HG02759 (cell line): ENCODE measurements around the gene LDHD.
"Not testable (repeated sequence)": the region's sequence is repeated elsewhere in the genome, so short reads cannot be mapped to it uniquely, and the experiment has no call there.

Experiments
- ATAC-seq: cut with Tn5 transposase; IDR thresholded peaks from one replicate; pipeline ENCODE4 v1.9.1; 2021; ENCODE audit warnings: mild to moderate bottlenecking, moderate library complexity; ENCODE audit not compliant: unreplicated experiment

LDHD gene

GRCh38 chr16:75100603-75100990 lies 16.0 kb downstream of the LDHD start:
- ATAC-seq = no peak

- peak; percentile 61 for ATAC-seq
These were observed 16.6 kb downstream of the LDHD start for GRCh38 chr16:75099738-75100602.

GRCh38 chr16:75099075-75099667 lies 17.4 kb downstream of the LDHD start:
- no peak for ATAC-seq

GRCh38 chr16:75097941-75098901 lies 18.4 kb downstream of the LDHD start:
- peak; percentile 59 for ATAC-seq

- no peak for ATAC-seq
These were observed 19.3 kb downstream of the LDHD start for GRCh38 chr16:75097191-75097761.

GRCh38 chr16:75096656-75097055 lies 19.9 kb downstream of the LDHD start:
- no peak for ATAC-seq

- ATAC-seq = no peak
These were observed 21.4 kb downstream of the LDHD start for GRCh38 chr16:75095204-75095621.

GRCh38 chr16:75093598-75094540 lies 22.7 kb downstream of the LDHD start:
- no peak for ATAC-seq

GRCh38 chr16:75092777-75093176 lies 23.8 kb downstream of the LDHD start:
- no peak for ATAC-seq

- ATAC-seq = not testable (repeated sequence)
These were observed 25.0 kb downstream of the LDHD start for GRCh38 chr16:75091619-75092018.

GRCh38 chr16:75090899-75091298 lies 25.7 kb downstream of the LDHD start:
- not testable (repeated sequence) for ATAC-seq

GRCh38 chr16:75089486-75090202 lies 26.9 kb downstream of the LDHD start:
- peak; percentile 42 for ATAC-seq

- no peak for ATAC-seq
These were observed 27.6 kb downstream of the LDHD start for GRCh38 chr16:75088934-75089333.

GRCh38 chr16:75088216-75088615 lies 28.4 kb downstream of the LDHD start:
- no peak for ATAC-seq

GRCh38 chr16:75087375-75087979 lies 29.1 kb downstream of the LDHD start:
- no peak for ATAC-seq

- ATAC-seq = no peak
These were observed 29.7 kb downstream of the LDHD start for GRCh38 chr16:75086688-75087374.

- no peak for ATAC-seq
These were observed 30.3 kb downstream of the LDHD start for GRCh38 chr16:75086281-75086680.

GRCh38 chr16:75085556-75085955 lies 31.0 kb downstream of the LDHD start:
- no peak for ATAC-seq
